Measurements from ENCODE around the gene FMO5. TPM values are rescaled to one million over a fixed set of nuclear protein-coding genes. Genes with fewer than 3 reads are reported as not detected.
A peak's percentile ranks its signal among the peaks of the same experiment; 100 is the strongest.
"Not testable (repeated sequence)": the region's sequence is repeated elsewhere in the genome, so short reads cannot be mapped to it uniquely, and the experiment has no call there.

The FMO5 gene
- total RNA-seq, 2 experiments from 2014 or later: 0.41 to 0.67 TPM

GRCh38 chr1:147241934-147242448 lies 16.9 kb upstream of the FMO5 start:
- Histone ChIP-seq H3K27ac (ENCODE audit: low read depth in 1 of 2, low read length in 2 of 2) (no peak overlapping the region), H3K4me3 (ENCODE audit: low read length) (peak overlapping the region; percentile 62), H3K36me3 (ENCODE audit: insufficient read depth, low read length) (no peaks in the 10 kb centered on the region), H3K27me3 (ENCODE audit: control insufficient read depth in 1 of 2, insufficient read depth in 2 of 2, low read length in 2 of 2) (no peaks in the 10 kb centered on the region), H3K4me1 (ENCODE audit: insufficient read depth, low read length) (peaks cover 12% of the 10 kb centered on the region), H3K9me3 (ENCODE audit: control insufficient read depth in 1 of 2, insufficient read depth in 1 of 2, low read length in 2 of 2) (no peaks in the 10 kb centered on the region)
- DNase-seq: no peak
- ATAC-seq (ENCODE audit: poor library complexity): no peak
- intact Hi-C loops (cut with DNase I, micrococcal nuclease): loop anchor here (1.0 to 5.0 kb wide), 2 partner anchors 70 to 160 kb away; partner anchors contain the start of gene PRKAB2 (in 2 of the 2)
- H3K9me3 Mint-ChIP-seq: no peaks in the 10 kb centered on the region
- POLR2A ChIA-PET: interaction anchor here (0.6 to 3.5 kb wide), 6 partner anchors 16 to 157 kb away, joined by 3 to 49 read pairs (median 5); partner anchors contain the start of genes FMO5 and PRKAB2
- peaks cover 4% of the 10 kb centered on the region for H3K36me3 Mint-ChIP-seq (ENCODE audit: low read depth)
- H3K27ac Mint-ChIP-seq: peak overlapping the region; percentile 56
- TF ChIP-seq CTCF (IDR thresholded peaks at IDR 0.05): no peak
- CTCF ChIA-PET: interaction anchor here (0.7 to 2.7 kb wide), 12 partner anchors 10 to 99 kb away, joined by 3 to 33 read pairs (median 6); partner anchors contain the start of genes FMO5 and PRKAB2
- H3K4me1 Mint-ChIP-seq (ENCODE audit: low read depth): peaks cover 42% of the 10 kb centered on the region
- peak overlapping the region; percentile 85 for H3K4me3 Mint-ChIP-seq
- H3K27me3 Mint-ChIP-seq: no peaks in the 10 kb centered on the region

- CTCF ChIA-PET; H3K27me3 Mint-ChIP-seq; H3K27ac ChIP-seq (ENCODE audit: low read depth in 1 of 2, low read length in 2 of 2); DNase-seq; POLR2A ChIA-PET; H3K4me3 ChIP-seq (ENCODE audit: low read length); H3K9me3 ChIP-seq (ENCODE audit: control insufficient read depth in 1 of 2, insufficient read depth in 1 of 2, low read length in 2 of 2); H3K4me3 Mint-ChIP-seq; H3K27me3 ChIP-seq (ENCODE audit: control insufficient read depth in 1 of 2, insufficient read depth in 2 of 2, low read length in 2 of 2); H3K36me3 Mint-ChIP-seq (ENCODE audit: low read depth); H3K9me3 Mint-ChIP-seq; H3K36me3 ChIP-seq (ENCODE audit: insufficient read depth, low read length); ATAC-seq (ENCODE audit: poor library complexity); H3K27ac Mint-ChIP-seq: not testable (repeated sequence)
- peaks cover 11% of the 10 kb centered on the region for H3K4me1 ChIP-seq (ENCODE audit: insufficient read depth, low read length)
- intact Hi-C loops (cut with DNase I, micrococcal nuclease): loop anchor here in 1 of 2 experiments (5.0 kb wide), 1 partner anchor 158 kb away; no protein-coding TSS in a partner anchor
- H3K4me1 Mint-ChIP-seq (ENCODE audit: low read depth): peaks cover 26% of the 10 kb centered on the region
These were observed 15.1 kb upstream of the FMO5 start for GRCh38 chr1:147240131-147240721.

GRCh38 chr1:147238925-147239820 lies 14.0 kb upstream of the FMO5 start:
- peaks cover 4% of the 10 kb centered on the region for H3K36me3 Mint-ChIP-seq (ENCODE audit: low read depth)
- CTCF ChIA-PET: no interaction called here
- no peak overlapping the region for H3K27ac Mint-ChIP-seq

More at GRCh38 chr1:147238925-147239820, 14.0 kb upstream of the FMO5 start:
- no peak overlapping the region for H3K27ac ChIP-seq (ENCODE audit: low read depth in 1 of 2, low read length in 2 of 2)
- Mint-ChIP-seq H3K4me1 (ENCODE audit: low read depth) (peaks cover 16% of the 10 kb centered on the region), H3K4me3 (no peak overlapping the region), H3K27me3 (no peaks in the 10 kb centered on the region), H3K9me3 (no peaks in the 10 kb centered on the region)
- peaks cover 9% of the 10 kb centered on the region for H3K4me1 ChIP-seq (ENCODE audit: insufficient read depth, low read length)
- H3K27me3 ChIP-seq (ENCODE audit: control insufficient read depth in 1 of 2, insufficient read depth in 2 of 2, low read length in 2 of 2): peaks cover 0 to 3% of the 10 kb centered on the region in 2 experiments
- POLR2A ChIA-PET: no interaction called here
- peaks cover 0 to 9% of the 10 kb centered on the region in 2 experiments for H3K9me3 ChIP-seq (ENCODE audit: control insufficient read depth in 1 of 2, insufficient read depth in 1 of 2, low read length in 2 of 2)
- TF ChIP-seq CTCF (IDR thresholded peaks at IDR 0.05): no peak
- intact Hi-C loops (cut with DNase I, micrococcal nuclease): no loop called here
- no peak for ATAC-seq (ENCODE audit: poor library complexity)
- H3K4me3 ChIP-seq (ENCODE audit: low read length): no peak overlapping the region
- no peaks in the 10 kb centered on the region for H3K36me3 ChIP-seq (ENCODE audit: insufficient read depth, low read length)
- DNase-seq: no peak

All from CD4-positive, alpha-beta T cell (primary cell).